GM04503 (cell line): ENCODE measurements around the gene CNN2.

Experiments used
- DNase-seq: peaks from one replicate; pipeline ENCODE4 v3.0.0-alpha.2; 2012; ENCODE audit warnings: low read depth

The CNN2 gene

DNA sequence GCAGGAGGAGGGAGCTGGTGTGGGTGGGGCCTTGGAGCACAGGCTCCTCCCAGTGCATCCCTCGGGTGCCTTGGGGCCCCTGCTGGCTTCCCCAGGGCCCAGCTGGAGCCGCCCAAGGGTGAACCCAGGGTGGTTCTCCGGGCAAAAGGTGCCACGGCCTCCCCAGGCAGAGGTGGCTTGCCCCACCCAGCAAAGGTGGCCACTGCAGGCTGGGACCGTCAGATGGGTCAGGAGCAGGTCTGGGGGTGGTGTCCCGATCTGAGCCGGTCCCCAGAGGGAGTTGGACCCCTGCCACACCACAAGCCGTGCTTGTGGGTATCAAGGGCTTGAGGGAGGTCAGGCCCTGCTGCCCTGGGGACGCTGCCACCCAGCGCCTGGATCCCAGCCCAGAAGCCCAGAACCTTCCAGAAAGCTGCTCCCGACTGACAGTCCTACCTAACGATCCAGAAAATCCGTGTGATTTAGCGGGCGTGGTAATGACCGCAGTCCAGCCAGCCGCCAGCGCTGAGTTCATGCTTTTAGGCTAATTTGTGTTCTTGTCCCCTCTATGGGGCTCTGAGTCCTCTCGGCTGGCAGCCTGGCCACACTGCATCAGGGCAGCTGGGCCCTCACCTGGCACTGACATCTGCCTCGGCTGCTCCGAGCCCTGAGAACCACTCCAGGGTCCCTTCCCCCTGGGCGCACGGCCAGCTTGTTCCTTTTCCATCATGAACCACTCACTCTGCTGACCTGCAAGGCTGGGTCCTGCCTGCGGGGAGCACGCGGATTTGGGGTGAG is 31.2 kb upstream of the CNN2 start:
- DNase-seq, result no peak

DNA sequence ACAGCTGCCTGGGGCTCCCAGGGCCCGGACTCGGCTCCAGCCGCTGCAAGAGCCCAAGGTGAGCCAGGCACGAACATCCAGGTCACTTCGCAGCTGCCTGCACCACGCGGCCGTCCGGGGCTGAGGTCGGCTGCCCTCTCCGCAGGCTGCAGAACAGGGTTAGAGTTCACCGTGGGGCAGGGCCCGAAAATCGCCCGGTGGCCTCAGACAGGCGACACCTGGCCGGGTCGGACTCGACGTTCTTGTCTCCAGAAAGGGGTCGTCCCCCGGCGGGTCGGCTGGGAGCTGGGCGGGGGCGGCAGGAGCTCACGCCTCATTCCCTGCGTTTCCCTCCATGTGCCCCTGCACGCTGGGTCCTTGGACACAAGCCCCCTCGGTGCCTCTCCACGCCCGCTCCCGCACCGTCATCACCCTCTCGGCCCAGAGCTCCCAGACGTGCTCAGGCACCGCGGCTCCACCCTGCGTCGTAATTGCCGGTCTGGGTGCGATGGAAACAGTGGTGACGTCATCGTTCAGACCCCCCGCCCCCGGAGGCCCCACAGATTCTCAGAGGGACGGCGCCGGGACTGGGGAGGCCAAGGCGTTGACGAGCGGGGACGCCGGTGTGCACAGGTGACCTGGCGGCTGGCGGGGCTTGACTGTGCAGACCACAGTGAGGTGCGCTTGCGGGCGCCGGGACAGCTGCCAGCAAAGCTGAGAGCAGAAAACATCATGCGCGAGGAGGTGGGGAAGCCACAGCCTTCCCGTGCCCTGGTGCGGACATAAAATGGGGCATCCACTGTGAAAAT is 30.2 kb upstream of the CNN2 start:
- DNase-seq, result no peak

DNA sequence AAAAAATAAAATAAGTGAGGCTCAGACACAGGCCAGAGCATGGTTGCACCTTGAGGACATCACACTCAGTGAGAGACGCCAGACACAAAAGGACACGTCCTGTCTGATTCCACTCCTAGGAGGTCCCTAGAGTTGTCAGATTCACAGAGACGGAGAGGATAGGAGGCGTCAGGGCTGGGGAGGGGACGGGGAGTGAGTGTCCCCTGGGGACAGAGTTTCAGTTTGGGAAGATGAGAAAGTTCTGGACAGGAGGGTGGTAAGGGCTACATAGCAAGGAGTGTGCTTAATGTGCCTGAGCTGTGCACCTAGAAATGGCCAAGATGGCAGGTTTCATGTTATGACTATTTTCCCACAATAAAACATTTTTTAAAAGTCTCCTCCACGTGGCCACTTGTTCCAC is 28.3 kb upstream of the CNN2 start:
- DNase-seq, result no peak

DNA sequence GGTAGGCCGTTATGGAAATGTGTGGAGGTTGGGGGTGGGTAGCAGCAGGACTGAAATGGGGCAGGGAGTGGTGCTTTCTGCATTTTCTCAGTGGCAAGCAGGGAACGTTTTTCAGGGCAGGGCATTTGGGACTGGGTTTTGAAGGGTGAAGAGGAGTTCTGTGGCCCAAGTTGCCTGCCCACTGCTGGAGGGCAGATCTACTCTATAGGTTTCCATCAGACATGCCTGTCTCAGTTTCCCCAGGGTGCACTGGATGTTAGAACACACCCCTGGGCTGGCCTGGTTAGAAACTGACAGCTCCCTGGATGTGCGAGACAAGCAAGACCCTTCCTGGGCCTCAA is 27.1 kb upstream of the CNN2 start:
- DNase-seq, result no peak

DNA sequence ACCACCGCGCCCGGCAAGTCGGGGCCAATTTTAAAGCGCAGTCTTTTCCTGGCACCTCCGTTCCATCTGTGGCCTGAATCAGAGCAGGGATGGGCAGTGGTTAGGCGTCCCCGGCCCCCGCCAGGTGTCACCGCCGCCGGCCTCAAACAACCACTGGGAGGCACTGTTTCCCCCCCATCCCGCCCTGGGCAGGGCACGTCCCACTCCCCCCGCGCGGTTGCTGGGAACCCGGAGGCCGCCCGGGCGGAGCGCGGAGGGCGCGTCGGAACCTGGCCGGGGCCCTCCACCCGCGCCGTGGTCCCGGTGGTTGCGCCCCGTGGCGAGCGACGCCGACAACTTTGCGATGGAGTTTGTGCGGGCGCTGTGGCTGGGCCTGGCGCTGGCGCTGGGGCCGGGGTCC is 26.3 kb upstream of the CNN2 start, which contains the start of gene GRIN3B:
GRIN3B (plus strand) TSS at position 325 of the 400 bp plus-strand sequence; CDS start at position 344, 19 bp downstream.
- DNase-seq, result no peak

DNA sequence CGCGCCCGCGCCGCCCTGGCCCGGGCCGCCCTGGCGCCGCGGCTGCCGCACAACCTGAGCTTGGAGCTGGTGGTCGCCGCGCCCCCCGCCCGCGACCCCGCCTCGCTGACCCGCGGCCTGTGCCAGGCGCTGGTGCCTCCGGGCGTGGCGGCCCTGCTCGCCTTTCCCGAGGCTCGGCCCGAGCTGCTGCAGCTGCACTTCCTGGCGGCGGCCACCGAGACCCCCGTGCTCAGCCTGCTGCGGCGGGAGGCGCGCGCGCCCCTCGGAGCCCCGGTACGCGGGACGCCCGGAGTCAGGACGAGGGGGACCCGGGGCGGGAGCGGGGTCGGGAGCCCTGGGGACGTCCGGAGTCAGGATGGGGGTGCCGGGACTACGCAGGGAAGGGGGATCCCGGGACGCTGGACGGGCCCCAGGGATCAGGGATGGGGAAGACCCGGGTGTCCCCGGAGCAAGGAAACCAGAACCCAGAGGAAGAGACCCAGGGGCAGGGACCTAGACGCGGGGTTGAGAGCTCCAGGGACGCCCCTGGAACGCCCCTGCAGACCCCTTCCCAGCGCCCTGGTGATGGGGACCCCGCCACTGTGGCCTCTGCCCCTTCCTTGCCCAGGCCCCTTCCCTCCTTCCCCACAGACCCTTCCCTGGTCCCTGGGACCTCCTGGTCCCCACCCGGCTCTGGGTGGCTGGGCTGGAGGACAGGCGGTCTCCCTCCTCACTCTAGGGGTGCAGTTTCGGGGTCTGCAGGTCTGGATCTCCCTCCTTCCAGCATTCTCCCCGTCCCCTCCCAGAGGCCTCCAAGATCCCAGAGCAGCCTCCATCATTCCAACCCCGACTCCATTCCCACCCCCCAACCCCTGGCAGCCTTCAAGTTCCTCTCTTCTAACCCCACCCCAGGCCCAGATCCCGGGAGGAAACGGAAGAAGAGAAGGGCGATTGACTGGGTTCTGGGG is 25.5 kb upstream of the CNN2 start:
- no peak for DNase-seq

DNA sequence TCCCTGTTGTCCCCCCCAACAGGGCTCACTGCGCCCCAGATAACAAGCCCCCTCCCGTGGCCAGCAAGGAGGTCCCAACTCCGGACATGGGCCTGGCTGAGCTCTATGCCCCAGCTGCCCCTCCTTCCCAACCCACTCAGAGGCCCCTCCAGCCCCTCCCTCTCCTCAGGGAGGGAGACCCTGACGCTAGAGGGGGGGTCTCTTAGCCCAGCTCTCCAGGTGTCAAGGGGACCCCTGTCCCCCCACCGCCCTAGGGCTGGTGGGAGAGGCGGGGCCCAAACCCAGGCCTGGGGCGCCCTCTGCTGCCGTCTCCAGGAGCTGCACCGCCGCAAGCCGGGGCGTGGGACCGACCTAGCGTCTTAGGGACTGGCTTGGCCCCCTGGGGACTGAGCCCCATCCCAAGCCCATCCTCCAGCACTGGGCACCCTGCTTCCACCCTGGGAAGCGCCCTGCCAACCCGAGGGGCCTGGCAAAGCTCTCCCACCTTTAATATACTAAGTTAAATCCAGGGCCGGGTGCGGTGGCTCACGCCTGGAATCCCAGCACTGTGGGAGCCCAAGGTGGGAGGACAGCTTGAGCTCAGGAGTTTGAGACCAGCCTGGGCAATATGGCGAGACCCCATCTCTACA is 24.8 kb upstream of the CNN2 start:
- no peak for DNase-seq

DNA sequence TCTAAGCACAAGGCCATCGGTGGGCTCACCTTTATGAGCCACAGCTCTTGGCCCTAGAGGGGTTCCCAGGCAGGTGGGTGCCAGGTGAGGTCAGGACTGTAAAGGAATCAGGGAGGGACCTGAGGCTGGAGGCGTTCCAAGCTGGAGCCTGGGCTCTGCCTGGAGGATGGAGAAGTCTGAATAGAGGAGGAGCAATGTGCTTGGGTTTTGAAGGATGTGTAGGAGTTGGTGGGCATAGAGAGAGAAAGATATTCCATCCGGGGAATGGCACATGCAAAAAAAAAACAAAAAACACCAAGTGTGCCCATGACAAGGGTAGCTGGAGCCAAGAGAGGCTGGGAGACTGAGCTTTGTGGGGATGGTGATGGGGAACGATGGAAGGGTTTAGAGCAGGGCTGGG is 23.8 kb upstream of the CNN2 start:
- no peak for DNase-seq

DNA sequence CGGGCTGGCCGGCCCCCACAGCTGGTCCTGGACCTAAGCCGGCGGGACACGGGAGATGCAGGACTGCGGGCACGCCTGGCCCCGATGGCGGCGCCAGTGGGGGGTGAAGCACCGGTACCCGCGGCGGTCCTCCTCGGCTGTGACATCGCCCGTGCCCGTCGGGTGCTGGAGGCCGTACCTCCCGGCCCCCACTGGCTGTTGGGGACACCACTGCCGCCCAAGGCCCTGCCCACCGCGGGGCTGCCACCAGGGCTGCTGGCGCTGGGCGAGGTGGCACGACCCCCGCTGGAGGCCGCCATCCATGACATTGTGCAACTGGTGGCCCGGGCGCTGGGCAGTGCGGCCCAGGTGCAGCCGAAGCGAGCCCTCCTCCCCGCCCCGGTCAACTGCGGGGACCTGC is 23.1 kb upstream of the CNN2 start:
- DNase-seq, result no peak

DNA sequence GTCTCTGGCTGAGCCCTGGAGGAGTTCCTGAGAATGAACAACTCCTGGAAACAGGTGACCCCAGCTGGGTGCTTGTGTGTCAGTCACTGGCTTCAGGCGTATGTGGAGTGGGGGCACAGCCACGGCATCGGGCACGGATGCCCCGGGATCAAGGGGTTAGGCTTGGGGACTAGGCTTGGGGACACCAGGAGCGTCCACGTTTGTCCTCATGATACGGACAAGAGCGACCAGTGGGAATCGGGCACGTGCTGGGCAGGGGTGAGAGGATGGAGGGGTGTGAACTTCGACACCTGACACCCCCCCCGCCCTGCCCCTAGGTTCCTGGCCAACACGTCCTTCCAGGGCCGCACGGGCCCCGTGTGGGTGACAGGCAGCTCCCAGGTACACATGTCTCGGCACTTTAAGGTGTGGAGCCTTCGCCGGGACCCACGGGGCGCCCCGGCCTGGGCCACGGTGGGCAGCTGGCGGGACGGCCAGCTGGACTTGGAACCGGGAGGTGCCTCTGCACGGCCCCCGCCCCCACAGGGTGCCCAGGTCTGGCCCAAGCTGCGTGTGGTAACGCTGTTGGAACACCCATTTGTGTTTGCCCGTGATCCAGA is 22.1 kb upstream of the CNN2 start:
- DNase-seq, result no peak

DNA sequence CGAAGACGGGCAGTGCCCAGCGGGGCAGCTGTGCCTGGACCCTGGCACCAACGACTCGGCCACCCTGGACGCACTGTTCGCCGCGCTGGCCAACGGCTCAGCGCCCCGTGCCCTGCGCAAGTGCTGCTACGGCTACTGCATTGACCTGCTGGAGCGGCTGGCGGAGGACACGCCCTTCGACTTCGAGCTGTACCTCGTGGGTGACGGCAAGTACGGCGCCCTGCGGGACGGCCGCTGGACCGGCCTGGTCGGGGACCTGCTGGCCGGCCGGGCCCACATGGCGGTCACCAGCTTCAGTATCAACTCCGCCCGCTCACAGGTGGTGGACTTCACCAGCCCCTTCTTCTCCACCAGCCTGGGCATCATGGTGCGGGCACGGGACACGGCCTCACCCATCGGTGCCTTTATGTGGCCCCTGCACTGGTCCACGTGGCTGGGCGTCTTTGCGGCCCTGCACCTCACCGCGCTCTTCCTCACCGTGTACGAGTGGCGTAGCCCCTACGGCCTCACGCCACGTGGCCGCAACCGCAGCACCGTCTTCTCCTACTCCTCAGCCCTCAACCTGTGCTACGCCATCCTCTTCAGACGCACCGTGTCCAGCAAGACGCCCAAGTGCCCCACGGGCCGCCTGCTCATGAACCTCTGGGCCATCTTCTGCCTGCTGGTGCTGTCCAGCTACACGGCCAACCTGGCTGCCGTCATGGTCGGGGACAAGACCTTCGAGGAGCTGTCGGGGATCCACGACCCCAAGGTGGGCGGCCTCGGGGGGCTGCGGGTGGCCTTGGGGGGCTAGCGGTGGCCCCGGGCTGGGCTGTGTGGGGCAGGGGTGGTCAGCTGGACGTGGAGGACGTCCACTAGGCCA is 21.4 kb upstream of the CNN2 start:
- no peak for DNase-seq

DNA sequence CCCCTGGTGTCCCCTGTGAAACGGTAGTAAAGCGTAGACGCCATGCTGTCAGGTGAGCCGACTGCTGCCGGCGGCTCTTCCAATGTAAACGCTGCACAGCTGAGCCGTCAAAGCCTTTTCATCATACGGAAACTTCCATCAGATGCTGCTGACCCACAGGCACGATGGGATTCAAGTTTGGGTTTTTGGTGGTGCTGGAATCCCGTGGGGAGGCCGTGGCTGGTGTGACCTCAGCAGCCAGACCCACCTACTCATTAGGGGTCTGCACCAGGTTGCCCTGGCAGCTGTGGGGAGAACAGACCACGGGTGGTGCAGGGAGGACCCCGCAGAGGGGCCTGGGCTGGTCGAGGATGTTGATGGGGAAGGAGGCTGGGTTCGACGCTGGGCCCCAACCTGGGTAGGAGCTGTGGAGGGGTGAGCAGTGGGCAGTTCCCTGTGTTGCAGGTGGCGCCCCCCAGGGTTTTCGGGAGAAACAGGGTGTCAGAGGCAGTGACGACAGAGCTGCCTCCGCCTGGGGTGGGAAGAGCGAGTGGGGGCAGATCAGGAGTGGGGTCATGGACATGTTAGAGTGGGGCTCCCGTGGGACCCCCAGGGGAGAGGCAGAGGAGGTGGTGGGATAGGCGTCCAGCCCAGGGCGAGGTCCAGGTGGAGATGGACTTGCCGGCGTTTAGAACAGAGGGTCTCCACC is 19.6 kb upstream of the CNN2 start:
- no peak for DNase-seq

DNA sequence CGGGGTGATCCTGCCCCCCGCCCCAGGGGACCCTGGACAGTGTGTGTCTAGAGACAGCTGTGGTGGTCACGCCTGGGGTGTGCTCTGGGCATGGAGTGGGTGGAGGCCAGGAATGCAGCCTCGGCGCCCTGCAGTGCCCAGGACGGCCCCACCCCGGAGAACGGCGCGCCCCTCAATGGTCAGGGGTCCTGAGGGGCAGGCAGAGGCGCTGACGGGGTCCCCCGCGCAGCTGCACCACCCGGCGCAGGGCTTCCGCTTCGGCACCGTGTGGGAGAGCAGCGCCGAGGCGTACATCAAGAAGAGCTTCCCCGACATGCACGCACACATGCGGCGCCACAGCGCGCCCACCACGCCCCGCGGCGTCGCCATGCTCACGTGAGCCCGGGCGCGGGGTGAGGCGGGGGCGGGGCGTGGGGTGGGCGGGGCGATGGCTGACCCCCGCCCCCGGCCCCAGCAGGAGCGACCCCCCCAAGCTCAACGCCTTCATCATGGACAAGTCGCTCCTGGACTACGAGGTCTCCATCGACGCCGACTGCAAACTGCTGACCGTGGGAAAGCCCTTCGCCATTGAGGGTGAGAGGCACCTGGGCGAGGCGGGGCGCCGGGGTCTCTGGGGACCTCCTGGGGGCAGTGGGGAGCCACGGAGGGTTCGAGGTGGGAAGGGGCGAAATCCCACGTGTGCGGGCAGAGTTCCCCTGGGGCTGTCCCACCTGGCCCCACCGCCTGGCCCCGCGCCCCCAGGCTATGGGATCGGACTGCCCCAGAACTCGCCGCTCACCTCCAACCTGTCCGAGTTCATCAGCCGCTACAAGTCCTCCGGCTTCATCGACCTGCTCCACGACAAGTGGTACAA is 18.8 kb upstream of the CNN2 start:
- DNase-seq, result no peak

DNA sequence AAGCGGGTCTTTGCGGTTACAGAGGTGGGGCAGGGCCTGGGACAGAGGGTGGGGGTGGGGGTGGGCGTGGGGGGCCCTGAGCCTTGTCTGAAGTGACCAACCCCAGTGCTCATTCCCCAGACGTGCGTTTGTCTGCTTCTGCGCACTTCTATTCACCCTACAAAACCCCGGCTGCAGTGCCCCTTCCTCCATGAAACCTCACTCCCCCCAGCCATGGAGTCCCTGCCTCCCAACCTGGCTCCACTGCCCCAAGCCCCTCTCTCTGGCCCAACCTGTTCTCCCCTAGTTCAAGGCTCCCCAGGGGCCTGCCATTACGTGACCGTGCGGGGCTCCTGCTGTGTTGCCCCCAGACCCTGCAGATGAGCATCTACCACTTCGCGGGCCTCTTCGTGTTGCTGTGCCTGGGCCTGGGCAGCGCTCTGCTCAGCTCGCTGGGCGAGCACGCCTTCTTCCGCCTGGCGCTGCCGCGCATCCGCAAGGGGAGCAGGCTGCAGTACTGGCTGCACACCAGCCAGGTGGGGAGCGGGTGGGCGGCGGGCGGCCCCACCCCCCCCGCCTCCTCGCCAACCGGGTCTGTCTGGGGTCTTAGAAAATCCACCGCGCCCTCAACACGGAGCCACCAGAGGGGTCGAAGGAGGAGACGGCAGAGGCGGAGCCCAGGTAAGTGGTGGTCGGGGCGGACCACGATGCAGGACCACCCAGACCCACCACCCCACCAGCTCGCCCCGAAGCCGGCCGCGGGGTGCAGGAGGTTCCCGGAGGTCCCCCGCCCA is 18.0 kb upstream of the CNN2 start:
- DNase-seq, result no peak

DNA sequence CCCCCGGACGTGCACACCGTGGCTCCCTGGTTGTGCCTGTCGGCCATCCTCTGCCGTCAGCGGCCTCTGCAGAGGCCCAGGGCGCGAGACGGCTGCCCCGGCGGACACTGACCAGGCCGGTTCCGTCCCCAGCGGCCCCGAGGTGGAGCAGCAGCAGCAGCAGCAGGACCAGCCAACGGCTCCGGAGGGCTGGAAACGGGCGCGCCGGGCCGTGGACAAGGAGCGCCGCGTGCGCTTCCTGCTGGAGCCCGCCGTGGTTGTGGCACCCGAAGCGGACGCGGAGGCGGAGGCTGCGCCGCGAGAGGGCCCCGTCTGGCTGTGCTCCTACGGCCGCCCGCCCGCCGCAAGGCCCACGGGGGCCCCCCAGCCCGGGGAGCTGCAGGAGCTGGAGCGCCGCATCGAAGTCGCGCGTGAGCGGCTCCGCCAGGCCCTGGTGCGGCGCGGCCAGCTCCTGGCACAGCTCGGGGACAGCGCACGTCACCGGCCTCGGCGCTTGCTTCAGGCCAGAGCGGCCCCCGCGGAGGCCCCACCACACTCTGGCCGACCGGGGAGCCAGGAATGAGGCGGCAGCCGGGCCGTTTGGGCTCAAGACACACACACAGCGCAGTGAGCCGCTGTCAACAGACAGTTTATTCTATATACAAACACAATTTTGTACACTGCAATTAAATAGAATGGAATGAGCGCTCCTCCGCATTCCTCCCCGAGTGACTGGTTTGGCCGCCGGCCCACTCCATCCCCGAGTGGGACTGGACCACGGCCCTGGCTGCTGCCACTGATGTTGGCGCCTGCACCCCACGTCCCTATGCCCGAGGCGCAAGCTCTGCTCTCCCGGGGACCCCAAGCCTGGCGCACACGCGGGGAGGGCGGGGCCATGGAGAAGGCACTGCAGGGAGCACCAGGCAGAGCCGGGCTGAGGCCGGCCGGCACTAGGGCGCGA is 17.1 kb upstream of the CNN2 start:
- DNase-seq, result no peak

DNA sequence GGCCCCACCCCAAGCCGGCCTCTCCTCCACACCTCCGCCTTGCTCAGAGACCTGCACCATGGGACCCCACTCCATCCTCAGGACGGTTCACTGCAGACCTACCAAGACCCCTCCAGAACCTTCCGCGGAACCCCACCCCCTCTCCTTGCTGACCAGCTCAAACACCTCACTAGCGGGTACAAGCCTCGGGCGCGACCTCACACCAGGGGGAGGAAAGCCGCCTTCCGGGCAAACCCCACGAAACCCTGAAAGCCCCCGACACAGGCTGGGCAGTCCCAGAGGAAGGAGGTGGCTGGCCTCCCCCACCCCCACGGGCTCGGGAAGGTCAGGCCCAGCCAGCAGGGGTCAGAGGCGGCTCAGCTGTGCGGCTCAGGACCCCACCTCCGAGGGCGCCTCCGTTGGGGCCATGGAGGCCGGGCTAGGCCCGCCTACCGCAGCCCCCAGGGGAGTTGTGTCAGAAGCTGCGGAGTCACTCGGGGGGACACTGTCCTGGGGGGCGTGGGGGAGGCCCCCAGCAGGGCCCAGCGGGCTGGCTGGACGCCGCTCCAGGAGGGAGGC is 16.3 kb upstream of the CNN2 start:
- DNase-seq, result no peak
